A673 (cell line): ENCODE results near the gene C5.

Source experiments
- CTCF ChIP-seq: fragments of 300-800, 200-600 bp; sonication (generic); conservative IDR thresholded peaks from 2 replicates; pipeline ENCODE4 v1.5.1; 2017; ENCODE audit warnings: low read depth, mild to moderate bottlenecking, antibody characterized with exemption, low read length, moderate library complexity, mixed read lengths
- EZH2 ChIP-seq: fragments of 200-600 bp; sonication (generic); IDR thresholded peaks from 2 replicates; pipeline ENCODE4 v1.6.1; 2017; ENCODE audit warnings: borderline replicate concordance, low read depth, mild to moderate bottlenecking, mixed read lengths, antibody characterized with exemption, low read length; ENCODE audit not compliant: poor library complexity, severe bottlenecking

GRCh38 chr9:121038804-121039203 lies 11.3 kb downstream of the C5 start:
- TF ChIP-seq CTCF, result no peak
- TF ChIP-seq EZH2, result no peak
